Heart left ventricle (tissue), 13 donors: ENCODE data around the gene CDCP1.

Experiments used
- POLR2A ChIP-seq, 2 donors: fragments of 450-650 bp; IDR thresholded peaks; one replicate each; pipeline ENCODE4 v1.6.1; 2017; ENCODE audit warnings: antibody characterized with exemption in 2 of 2, mild to moderate bottlenecking in 2 of 2, moderate library complexity in 2 of 2
- TF ChIP-seq, protein P1 (sequence below), 12 donors: fragments of 200-600 bp; sonication (generic) in 4 of 12; IDR thresholded peaks; one replicate each; pipeline versions ENCODE4 v1.5.0 to v1.8.0; 2018 to 2022; ENCODE audit warnings: antibody characterized with exemption in 12 of 12, mild to moderate bottlenecking in 5 of 12
- donor health status: ischemic (EF 13 %, LVEDD 7.1; RV severe dilation, severe dysfunction).
- donor health status: DM: no; HTN: yes; CAD: no.
- donor health status: DM: no; HTN: no; CAD: no.
- donor health status: ischemic (EF 25% LVEDD 6.9; RV normal size, moderate dysfunction).
- donor health status: ischemic (EF 25% LVEDD 5.7; RV mildly dilated, moderate dysfunction).
- donor health status: ischemic (EF 35%, LVEDD 5.7; RV mildly dilated, moderate dysfunction).
- donor health status: nonischemic (EF 11% LVEDD 7.7; RV severe dilation, severe dysfunction).
- donor health status: DM: yes; HTN: yes; CAD: no.
- donor health status: PGD.
- donor health status: ischemic (EF 29% LVEDD 5.4; RV normal size, mild dysfunction).
- donor health status: nonischemic (EF 23%, LVEDD 6.1; RV moderate dilation, normal function).

DNA sequence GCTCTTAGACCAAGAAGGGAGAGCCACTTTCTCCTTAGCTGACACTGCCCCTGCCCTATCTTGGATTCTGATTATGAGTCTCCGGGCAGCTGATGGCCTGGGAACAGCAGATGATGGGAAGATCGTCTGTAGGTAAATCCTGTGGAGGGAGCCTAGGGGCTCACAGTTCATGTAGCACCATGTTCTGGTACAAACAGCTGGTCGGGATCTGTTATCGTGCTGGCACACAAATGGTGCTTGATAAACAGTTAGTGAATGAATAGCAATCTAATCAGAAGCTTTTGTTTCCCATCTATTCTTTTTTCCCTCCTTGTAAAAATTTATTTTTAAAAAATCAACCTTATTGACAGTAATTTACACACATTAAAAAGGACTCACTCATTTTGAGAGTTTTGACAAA lies 26.8 kb downstream of the CDCP1 start:
- TF ChIP-seq, protein P1, sequence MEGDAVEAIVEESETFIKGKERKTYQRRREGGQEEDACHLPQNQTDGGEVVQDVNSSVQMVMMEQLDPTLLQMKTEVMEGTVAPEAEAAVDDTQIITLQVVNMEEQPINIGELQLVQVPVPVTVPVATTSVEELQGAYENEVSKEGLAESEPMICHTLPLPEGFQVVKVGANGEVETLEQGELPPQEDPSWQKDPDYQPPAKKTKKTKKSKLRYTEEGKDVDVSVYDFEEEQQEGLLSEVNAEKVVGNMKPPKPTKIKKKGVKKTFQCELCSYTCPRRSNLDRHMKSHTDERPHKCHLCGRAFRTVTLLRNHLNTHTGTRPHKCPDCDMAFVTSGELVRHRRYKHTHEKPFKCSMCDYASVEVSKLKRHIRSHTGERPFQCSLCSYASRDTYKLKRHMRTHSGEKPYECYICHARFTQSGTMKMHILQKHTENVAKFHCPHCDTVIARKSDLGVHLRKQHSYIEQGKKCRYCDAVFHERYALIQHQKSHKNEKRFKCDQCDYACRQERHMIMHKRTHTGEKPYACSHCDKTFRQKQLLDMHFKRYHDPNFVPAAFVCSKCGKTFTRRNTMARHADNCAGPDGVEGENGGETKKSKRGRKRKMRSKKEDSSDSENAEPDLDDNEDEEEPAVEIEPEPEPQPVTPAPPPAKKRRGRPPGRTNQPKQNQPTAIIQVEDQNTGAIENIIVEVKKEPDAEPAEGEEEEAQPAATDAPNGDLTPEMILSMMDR (IDR thresholded peaks at IDR 0.05): no peak
- no peak for TF ChIP-seq POLR2A (IDR thresholded peaks at IDR 0.05)
